T47D (cell line): Measurements from ENCODE around the gene NSUN2.

Source experiments
- DNase-seq, 2 experiments: peaks; one replicate each; pipeline versions ENCODE4 v3.0.0 to v3.0.0-alpha.2; 2011 to 2012; ENCODE audit warnings: low read depth in 1 of 2, low spot score in 1 of 2
- JUND ChIP-seq: IDR thresholded peaks from 2 replicates; pipeline ENCODE4 v1.6.1; 2012; ENCODE audit warnings: low read depth
- in situ Hi-C: cut with HindIII; loops from 2 replicates; pipeline ENCODE4 v1.10.0; 2016; ENCODE audit warnings: low sequenced_read_pairs, low pct_unique_long_range_greater_than_20kb

Gene NSUN2

DNA sequence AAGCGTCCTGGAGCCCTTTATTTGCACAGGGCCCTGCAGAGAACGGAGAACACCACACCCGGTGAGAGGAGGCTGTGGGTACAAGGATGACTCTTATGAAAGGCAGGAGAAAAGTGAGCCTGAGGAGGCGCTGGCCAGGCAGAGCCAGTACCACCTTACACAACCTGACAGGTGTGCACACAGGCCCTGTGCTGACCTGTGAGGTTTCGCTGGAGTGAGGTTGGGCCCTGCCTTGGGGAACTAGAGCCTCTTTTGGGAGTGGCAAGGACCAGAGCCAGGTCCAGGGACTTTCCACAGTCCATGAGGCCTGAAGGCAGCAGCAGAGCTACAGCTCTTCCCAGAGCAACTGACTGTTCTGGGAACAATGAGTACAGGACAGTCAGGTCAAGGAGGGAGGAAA, 3.4 kb upstream of the NSUN2 start:
- TF ChIP-seq JUND: no peak
- in situ Hi-C loops: no loop called here
- DNase-seq: peak in 1 of 2 experiments; percentile 83

DNA sequence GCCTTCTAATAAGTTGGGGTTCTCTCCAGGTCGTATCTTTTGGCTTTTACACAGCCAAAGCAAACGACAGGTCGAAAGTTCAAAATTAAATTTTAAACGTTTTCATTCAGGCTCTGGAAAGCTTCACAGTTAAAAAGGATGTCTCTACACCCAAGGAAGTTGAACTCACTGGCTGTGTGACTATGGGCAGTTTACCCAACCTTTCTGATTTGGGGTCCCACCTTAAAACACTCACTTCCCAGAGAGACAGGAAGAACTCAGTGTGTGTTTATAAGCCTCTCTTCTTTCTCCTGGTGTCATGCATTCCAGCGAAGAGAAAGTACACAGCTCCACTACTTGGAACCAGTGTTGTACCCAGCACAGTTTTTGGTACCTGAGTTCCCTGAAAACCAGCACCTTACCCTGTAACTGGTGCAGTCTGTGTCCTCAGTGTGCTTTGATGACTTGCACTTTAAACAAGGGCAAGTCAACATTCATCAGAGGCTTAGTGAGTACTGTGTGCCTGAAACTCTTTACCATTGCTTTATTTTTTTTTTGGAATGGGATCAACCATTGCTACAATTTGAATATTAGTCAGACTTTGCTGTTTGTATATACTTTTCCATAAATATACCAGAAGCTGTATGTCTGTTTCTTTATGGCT, 2.1 kb upstream of the NSUN2 start:
- in situ Hi-C loops: no loop called here
- no peak for TF ChIP-seq JUND

DNA sequence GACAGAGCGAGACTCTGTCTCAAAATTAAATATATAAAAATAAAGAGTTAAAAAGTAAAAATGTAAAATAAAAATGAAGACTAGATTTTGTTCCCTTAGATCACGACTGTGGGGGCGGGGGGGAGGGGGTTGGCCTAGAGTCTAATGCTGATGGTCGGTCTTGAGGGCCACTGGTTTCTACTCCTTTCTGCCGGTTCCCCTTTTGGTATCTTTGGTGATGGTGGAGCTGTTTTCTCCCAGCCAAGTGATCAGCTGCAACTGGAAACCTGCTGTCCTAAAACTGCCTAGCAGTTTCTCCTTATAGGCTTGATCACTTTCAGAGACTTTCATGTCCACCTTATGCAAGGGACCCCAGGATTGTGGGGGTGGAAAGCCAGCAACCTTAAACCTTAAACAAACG, 1.5 kb upstream of the NSUN2 start:
- no peak for DNase-seq
- in situ Hi-C loops: no loop called here

More for the DNA sequence above, 2.1 kb upstream of the NSUN2 start:
- DNase-seq: no peak

DNA sequence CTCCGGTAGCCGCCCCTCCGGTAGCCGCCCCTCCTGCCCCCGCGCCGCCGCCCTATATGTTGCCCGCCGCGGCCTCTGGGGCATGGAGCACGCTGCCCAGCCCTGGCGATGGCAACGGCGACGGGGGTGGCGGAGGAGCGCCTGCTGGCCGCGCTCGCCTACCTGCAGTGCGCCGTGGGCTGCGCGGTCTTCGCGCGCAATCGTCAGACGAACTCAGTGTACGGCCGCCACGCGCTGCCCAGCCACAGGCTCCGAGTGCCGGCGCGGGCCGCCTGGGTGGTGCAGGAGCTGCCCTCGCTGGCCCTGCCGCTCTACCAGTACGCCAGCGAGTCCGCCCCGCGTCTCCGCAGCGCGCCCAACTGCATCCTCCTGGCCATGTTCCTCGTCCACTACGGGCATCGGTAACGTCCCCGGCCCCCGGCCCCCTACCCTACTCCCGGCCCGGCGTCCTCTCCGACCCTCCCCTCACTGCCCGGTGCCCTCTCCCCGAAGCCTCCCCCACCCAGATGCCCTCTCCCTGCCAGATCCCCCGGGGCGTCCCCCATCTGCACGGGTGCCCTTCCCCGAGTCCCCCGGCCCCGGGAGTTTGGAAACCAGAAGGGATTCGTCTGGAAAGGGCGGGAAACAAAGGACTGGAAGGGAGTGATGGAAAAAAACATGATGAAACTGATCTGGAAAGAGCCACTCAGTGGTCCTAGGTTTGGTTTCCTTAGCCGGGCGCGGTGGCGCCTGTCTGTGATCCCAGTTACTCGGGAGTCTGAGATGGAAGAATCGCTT, 813 bp upstream of the NSUN2 start:
- in situ Hi-C loops: no loop called here
- TF ChIP-seq JUND: no peak
- no peak for DNase-seq

More for the DNA sequence above, 1.5 kb upstream of the NSUN2 start:
- TF ChIP-seq JUND: no peak

DNA sequence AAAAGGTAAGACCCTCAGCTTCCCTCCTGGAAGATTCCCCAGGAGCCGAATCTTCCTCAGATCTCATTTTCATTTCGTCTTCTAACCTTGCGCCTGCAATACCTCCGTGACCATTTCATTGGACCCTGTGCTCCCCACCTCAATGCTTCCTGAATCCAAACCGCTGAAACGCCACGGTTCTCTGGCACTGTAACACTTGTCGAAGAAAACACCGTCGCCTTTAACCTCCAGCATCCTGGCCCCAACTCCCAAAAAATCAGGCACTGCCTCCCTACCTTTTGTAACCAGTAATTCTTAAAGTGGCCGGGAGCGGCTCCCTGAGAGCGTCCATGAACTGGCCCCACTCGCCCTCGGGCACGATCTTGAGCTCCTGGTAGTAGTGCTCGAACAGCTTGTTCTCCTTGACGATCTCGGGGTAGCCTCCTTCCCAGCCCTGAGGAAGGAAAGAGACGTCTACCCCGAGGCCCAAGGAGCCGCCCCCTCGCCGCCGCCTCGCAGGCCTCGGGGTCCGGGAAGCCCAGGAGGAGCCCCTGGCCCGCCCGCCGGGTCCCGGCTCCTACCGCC, 438 bp downstream of the NSUN2 start:
- in situ Hi-C loops: no loop called here
- peak; percentile 14 to 62 for DNase-seq
- TF ChIP-seq JUND: no peak

DNA sequence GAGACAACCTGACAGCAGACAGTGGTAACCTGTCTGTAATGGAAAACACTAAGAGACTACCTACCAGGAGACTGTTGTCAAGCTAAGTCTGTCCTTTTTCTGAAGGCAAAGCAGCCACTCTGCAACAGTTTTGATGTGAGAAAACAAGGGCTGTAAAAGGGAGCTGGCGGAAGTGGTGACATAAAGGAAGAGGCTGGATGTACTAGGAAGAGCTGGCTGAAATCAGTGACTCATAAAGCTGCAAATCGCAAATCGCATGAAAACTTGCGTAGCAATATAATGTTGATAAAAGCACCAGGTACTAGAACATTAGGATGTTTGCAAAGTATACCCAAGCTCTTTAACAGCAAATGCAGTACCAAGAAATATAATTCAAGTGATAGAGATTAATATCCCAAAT, 1.4 kb downstream of the NSUN2 start:
- DNase-seq: no peak
- in situ Hi-C loops: no loop called here
- no peak for TF ChIP-seq JUND

DNA sequence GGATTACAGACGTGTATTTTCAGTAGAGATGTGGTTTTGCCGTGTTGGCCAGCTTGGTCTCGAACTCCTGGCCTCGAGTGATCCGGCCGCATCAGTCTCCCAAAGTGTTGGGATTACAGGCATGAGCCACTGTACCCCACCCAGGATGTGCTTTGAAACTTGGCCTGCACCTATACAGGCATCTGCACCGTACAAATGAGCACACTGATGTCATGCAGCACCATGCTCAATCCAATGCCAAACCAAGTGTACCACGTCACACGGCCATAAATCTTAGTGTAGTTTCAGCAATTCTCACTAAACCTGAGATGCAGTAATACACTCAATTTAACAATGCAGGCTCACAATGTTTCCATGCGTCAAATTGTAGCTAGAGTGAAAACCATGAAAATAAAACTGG, 6.3 kb downstream of the NSUN2 start:
- in situ Hi-C loops: no loop called here
- no peak for DNase-seq
- TF ChIP-seq JUND: no peak

DNA sequence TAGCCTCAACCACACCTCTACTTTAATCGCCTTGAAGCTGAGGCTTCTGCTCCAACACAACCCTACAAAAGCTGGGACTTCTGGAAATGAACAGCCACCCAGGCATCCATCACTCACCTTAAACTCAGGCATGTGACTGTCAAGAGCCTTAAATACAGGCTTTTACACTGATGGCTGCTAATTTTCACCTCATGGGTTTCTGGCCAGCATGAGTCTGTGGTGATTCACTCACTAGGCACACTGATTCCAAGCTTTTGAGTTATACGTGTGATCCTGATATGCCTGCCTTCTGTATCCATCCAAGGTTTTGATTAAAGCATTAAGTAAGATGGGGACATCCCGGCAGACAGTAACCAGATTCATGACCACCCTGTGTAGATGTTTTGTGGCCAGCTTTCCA, 8.9 kb downstream of the NSUN2 start:
- TF ChIP-seq JUND: no peak
- in situ Hi-C loops: no loop called here
- DNase-seq: no peak

DNA sequence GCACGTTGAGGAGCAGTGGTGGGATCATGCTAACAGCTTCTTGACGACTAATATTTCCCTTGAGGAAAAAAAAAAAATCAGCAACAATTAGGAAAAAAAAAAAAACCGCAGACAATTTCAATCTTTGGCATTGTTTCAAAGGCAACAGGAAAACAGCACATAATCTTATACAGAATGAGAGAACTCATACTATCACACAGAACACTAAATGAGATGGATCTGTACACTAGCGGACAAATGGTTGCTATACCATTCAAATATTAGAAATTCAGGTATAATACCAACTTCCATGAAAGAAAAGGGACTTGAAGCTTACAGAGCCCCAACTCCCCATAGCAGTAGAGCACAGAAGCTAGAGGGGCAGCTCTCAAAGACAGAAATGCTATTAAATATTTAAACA, 9.6 kb downstream of the NSUN2 start:
- in situ Hi-C loops: no loop called here
- no peak for TF ChIP-seq JUND
- DNase-seq: no peak

DNA sequence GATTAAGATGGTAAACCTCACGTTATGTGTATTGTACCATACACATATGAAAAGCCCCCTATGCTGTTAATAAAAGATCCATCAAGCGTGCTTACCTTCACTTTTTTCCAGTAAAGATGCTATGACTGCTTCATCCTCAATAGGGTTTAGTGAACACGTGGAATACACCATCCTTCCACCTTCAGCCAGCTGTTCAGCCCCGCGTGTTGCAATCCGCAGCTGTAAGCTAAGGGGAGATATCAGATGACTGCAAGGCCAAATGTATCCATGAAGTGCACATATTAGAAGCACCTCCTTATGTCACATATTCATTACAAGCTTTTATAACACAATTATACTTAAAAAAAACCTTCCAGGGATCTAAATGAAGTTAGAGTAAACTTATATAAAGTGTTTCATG, 16.2 kb downstream of the NSUN2 start:
- TF ChIP-seq JUND: no peak
- in situ Hi-C loops: no loop called here
- no peak for DNase-seq

DNA sequence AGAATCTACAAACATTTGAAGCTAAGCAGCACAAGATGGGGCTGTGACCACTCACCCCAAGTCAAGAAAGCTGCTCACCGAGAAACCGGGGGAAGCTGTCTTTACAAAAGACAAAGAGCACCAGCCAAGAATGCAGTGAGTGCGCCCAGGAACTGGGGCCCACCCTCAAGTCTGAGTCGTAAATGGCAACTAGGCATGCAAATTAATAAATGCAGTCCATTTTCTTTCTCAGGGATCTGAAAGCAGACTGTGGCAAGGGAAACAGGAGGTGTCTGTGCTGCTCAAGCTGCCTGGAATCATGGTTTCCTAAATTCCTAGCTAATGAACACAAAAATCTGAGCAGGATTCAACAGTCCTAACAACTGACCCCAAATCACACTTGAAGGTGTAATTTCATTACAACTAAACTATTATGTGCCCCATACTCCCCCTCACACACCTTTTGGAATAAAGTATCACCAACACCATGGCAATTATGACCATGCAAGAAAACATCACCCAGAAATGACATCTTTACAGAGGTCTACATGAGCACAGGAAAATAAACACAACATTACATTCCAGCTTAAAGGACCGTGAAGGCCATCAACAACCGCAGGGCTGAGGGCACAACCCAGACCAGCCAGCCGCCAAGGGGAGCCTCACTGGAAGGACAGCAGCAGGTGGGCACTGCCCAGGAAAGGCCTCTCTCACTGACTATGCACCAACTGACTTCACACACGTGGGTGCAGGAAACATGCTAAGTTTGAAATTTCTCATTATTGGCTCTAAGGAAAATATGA, 17.6 kb downstream of the NSUN2 start:
- in situ Hi-C loops: no loop called here
- TF ChIP-seq JUND: no peak
- no peak for DNase-seq

DNA sequence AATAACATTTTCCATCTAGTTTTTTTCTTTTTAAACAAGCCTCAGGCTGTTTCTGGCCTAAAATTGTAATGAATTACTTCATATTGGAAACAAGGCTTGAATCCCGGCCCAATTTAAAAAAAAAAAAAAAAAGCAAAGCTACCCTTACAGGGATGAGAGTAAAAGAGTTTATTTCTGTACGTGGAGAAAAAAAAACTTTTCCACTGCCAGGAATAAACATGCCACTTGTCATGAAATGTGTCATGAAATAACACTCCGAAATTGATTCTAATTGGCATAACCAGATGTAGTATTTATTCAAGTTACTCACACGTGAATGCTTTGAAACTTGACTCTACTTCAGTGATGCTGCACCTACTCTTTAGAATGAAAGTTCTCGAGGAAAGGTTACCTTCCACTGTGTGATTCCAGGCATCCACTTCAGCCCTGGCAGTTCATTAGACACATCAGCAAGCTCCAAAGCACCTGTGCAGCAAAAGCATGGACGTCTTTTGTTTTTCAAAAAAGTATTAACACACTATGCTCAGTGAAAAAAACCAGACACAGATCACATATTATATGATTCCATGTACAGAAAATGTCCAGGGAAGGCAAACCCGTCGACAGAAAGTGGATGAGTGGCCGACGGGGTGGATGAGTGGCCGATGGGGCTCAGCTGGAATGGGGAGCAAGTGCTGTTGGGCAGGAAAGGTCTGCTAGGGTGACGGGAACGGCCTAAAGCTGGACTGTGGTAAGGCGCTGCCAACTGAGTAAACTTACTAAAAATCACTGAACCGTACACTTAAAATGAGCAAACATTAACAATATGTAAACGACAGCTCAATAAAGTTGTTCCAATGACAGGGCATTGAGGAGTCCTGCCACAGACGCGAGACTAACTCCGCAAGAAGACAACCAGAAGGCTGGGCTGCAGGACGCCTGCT, 21.2 kb downstream of the NSUN2 start:
- in situ Hi-C loops: no loop called here
- DNase-seq: no peak
- no peak for TF ChIP-seq JUND
